Bronchus fibroblast of lung (primary cell): ENCODE results near the gene XAGE2. TPM values are rescaled to one million over a fixed set of nuclear protein-coding genes. Genes with fewer than 3 reads are reported as not detected.

Experiments used
- total RNA-seq: library from RNA; depleted of rRNA; stranded (reverse); fragments of >200 nt; gene quantifications from 2 replicates; pipeline ENCODE4 v1.2.3, GENCODE V29; 2015

The XAGE2 gene, protein sequence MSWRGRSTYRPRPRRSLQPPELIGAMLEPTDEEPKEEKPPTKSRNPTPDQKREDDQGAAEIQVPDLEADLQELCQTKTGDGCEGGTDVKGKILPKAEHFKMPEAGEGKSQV
- not detected in 2 replicates for total RNA-seq

DNA sequence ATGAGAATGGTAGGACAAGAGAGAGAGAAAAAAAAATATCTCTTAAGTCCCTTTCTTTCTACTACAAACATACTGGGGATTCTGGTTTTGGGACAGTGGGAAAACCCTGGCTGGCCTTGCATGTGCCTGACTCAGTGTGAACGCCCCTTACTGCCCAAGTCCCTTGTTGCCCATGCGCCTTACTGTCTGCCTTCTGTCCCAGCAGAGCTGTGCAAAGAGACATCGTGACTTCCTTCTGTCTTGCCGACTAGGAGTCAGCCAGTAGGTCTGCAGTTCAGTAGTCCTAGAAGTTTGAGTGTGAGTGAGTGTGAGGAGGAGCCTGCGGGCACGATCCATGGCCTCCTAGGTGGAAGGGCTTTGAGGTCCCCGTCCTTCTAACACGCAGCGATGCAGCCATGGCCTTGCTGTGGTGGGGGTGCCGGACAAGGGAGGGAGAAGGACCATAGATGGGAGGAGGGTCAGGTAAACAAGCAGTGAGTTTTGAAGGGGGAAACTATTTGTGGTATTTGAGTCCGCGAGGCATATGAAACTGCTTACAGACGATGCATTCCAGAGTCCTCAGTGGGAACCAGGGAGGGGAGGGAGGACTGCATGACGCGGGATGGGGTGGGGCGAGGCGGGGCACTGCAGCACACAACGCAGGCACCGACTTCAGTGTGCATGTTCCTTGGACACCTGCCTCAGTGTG is at the start of gene XAGE2:
Gene XAGE2 (plus strand): TSS at position 654 of the 688 bp plus-strand sequence. CDS start 994 bp downstream, outside the sequence.

Other genes starting within 250 kb of the XAGE2 start
- gene MAGED4, start 184.1 kb upstream of the XAGE2 start, total RNA-seq, result 81.3 and 103 TPM in 2 replicates
- gene XAGE1A, start 126.8 kb downstream of the XAGE2 start, total RNA-seq, result not detected in 2 replicates
- not detected in 2 replicates for gene XAGE1B, start 148.0 kb downstream of the XAGE2 start, total RNA-seq